Measurements from ENCODE around the gene IGLL5.

- no peak for TF ChIP-seq MYC (IDR thresholded peaks at IDR 0.05; ENCODE audit: low read depth, low read length)
- TF ChIP-seq EZH2 (IDR thresholded peaks at IDR 0.05; ENCODE audit: borderline replicate concordance, low read depth, low read length, severe bottlenecking), result no peak
- TF ChIP-seq, protein P1, sequence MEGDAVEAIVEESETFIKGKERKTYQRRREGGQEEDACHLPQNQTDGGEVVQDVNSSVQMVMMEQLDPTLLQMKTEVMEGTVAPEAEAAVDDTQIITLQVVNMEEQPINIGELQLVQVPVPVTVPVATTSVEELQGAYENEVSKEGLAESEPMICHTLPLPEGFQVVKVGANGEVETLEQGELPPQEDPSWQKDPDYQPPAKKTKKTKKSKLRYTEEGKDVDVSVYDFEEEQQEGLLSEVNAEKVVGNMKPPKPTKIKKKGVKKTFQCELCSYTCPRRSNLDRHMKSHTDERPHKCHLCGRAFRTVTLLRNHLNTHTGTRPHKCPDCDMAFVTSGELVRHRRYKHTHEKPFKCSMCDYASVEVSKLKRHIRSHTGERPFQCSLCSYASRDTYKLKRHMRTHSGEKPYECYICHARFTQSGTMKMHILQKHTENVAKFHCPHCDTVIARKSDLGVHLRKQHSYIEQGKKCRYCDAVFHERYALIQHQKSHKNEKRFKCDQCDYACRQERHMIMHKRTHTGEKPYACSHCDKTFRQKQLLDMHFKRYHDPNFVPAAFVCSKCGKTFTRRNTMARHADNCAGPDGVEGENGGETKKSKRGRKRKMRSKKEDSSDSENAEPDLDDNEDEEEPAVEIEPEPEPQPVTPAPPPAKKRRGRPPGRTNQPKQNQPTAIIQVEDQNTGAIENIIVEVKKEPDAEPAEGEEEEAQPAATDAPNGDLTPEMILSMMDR (IDR thresholded peaks at IDR 0.05; ENCODE audit: extremely low read depth in 1 of 2, insufficient read depth in 1 of 2, low read depth in 1 of 2, low read length in 2 of 2), result no peak
- TF ChIP-seq POLR2A (IDR thresholded peaks at IDR 0.05; ENCODE audit: low read depth, low read length), result no peak
These were observed 39.7 kb downstream of the IGLL5 start for GRCh38 chr22:22927196-22927887.

Measured in endothelial cell of umbilical vein (primary cell).